HG02884 (cell line): Measurements from ENCODE around the gene RGL3.
"Not testable (repeated sequence)": the region's sequence is repeated elsewhere in the genome, so short reads cannot be mapped to it uniquely, and the experiment has no call there.

Source experiments
- ATAC-seq: cut with Tn5 transposase; IDR thresholded peaks from one replicate; pipeline ENCODE4 v1.9.1; 2021; ENCODE audit warnings: mild to moderate bottlenecking, moderate library complexity; ENCODE audit not compliant: unreplicated experiment

Gene RGL3

DNA sequence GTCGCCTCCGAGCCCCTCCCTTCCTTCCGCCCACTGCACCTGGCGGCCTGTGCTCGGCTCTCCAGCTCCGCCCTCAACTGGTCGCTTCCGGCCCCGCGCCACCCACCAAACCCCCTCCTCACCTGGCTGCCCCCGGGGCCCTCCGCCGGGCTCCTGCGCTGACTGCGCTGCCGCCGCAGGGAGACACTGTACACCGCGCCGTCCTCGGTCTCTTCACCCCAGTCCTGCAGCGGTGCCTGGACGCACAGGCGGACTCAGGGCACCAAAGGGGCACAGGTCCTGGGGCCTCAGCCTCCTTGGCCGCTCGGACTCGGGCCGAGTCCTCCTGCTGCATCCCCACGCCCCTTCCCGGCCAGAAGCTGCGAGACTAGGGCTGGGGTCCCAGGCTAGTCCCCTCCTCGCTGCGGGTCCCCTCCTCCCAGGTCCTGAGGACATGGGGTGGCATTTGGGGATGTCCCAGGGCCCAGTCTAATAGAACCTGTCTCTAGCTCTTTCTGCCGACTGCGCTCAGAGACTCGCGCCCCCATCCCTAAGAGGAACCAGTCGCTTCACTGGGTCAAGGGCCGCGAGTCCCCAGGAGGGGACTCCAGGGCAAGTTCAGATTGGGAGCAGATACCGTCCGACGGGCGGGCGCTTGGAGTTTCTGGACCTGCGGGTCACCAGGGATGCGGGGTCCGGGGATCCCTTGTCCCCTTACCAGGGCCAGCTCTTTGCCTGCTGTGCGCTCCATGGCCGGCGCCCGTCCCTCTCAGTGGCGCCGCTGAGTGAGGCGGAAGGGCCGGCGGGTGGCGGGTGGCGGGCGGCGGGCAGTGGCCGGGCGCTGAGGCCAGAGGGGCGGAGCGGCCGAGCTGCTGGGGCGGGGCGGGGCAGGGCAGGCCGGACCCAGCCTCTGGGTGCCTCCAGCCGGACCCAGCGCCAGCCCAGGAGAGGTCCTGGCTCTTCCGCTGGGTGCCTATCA lies at the start of gene RGL3:
Gene RGL3 (minus strand): TSS at position 766 of the 958 bp plus-strand sequence. CDS start 36 bp downstream, at position 730.
- no peak for ATAC-seq

DNA sequence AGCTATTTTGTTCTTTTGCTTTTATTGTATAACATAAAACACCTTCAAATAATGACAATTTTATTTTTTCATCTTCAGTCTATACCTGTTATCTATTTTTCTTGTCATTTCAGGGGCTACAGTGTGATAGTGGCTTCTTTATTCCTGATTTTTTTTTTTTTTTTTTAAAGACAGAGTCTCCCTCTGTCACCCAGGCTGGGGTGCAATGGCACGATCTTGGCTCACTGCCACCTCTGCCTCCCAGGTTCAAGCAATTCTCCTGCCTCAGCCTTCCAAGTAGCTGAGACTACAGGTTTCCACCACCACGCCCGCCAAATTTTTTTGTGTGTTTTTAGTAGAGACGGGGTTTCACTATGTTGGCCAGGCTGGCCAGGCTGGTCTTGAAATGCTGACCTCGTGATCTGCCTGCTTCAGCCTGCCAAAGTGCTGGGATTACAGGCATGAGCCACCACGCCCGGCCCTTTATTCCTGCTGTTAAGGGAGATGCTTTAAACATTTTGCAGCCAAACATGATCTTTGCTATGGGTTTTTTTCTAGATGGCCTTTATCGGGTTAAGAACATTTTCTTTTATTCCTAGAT lies 49.2 kb upstream of the RGL3 start:
- not testable (repeated sequence) for ATAC-seq

- no peak for ATAC-seq
Measured at GRCh38 chr19:11465600-11465999, 46.5 kb upstream of the RGL3 start.

DNA sequence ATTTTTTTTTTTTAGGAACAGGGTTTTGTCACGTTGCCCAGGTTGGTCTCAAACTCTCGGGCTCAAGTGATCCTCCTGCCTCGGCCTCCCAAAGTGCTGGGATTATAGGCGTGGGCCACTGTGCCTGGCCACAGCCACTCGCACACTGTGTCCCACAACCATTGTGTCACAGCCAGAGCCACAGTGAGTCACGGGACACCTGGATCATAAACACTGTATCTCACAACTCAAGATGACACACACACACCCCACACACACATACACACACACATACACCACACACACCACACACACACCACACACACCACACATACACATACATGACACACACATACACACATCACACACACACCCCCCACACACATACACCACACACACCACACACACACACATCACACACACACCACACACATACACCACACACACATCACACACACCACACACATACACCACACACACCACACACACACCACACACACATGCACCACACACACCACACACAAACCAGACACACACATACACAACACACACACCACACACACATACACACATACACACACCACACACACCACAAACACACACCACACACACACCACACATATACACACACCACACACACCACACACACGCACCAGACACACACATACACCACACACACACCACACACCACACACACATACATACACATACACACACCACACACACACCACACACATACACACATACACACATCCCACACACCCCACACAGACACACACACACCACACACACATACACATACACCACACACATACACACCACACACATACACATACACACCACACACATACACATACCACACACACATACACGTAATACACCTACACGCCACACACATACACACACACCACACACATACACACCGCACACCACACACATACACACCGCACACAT lies 45.5 kb upstream of the RGL3 start:
- ATAC-seq: no peak

- ATAC-seq: no peak
Measured at GRCh38 chr19:11463391-11463790, 44.3 kb upstream of the RGL3 start.

GRCh38 chr19:11461453-11461852 lies 42.3 kb upstream of the RGL3 start:
- ATAC-seq: no peak

DNA sequence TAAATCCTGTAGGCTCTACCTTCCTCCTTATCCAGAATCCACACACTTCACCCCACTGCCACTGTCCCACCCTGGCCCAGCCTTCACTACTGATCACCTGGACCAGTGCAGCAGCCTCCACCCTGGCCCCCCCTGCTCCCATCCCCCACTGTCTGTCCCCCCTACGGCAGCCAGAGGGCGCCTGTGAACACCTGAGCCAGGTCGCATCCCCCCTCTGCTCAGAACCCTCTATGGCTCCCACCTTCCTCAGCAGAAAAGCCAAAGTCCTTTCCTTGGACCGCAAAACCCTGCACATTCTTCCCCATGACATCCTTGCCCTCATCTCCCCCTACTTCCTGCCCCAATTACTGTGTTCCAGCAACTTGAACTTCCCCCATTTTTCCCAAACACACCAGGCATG lies 41.1 kb upstream of the RGL3 start:
- ATAC-seq: no peak

GRCh38 chr19:11458912-11459311 lies 39.8 kb upstream of the RGL3 start:
- ATAC-seq: not testable (repeated sequence)

DNA sequence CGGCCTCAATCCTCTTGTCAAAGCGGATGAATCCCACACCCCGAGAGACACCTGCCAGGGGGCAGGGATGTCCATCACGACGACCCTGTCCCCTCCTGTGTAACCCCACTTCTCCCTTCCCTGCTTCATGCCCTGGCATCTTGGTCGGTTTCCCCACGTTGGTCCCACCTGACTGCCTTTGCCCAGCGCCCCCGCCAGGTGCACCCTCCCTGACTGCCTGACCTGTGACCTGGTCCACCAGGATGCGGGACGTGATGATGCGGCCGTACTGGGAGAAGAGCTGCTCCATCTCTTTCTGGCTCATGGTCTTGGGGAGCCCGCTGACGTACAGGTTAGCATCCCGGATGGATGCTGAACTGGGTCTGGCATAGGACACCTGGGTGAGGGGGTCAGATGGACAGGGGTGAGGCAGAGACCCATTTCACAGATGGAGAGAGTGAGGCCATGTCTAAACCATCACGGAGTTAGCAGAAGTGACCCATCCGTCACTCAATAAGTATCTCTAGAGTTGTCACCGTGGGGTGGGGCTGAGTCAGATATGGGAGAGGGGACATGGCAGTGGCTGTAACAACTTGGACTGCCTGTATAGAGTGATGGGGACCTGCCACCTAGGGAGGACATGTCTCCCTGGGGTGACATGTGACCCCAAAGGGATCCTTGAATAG lies 39.3 kb upstream of the RGL3 start:
- no peak for ATAC-seq

DNA sequence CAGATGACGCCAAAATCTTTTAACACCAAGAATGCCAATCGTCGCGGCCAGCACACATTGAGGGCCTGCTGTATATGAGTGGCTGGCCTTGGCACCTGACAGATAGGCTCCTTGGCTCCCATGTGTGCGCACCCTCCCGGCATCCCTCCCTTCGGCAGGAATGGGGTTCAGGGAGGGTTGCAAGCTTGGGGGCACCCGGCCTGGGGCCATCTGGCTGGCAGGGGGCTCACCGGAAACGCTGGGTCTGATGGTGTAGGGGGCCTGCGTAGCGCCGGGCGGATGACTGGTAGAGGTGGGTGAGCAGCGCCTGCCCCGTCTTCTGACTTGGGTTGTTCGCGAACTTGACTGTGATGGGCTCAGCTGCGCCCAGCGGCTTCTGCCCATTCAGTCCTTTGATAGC lies 38.7 kb upstream of the RGL3 start:
- no peak for ATAC-seq

GRCh38 chr19:11457115-11457514 lies 38.0 kb upstream of the RGL3 start:
- ATAC-seq: no peak

DNA sequence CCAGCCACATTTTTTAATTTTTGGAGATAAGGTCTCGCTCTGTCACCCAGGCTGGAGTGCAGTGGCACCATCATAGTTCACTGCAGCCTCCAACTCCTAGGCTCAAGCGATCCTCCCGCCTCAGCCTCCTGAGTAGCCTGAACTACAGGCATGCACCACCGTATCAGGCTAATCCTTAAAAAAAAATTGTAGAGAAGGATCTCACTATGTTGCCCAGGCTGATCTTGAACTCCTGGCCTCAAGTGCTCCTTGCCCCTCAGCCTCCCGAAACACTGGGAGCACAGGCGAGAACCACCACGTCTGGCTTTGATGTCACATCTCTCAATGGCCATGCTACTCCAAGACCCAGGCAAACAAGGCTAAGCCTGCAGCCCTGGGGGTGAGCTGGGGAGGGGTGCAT lies 37.5 kb upstream of the RGL3 start:
- ATAC-seq: no peak

DNA sequence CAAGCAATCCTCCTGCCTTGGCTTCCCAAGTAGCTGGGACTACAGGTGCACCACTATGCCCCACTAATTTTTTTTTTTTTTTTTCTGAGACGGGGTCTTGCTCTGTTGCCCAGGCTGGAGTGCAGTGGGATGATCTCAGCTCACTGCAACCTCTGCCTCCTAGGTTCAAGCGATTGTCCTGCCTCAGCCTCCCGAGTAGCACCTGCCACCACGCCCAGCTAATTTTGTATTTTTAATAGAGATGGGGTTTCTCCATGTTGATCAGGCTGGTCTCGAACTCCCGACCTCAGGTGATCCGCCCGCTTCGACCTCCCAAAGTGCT lies 36.1 kb upstream of the RGL3 start:
- ATAC-seq: not testable (repeated sequence)

- no peak for ATAC-seq
Measured at GRCh38 chr19:11453468-11454341, 34.6 kb upstream of the RGL3 start.

DNA sequence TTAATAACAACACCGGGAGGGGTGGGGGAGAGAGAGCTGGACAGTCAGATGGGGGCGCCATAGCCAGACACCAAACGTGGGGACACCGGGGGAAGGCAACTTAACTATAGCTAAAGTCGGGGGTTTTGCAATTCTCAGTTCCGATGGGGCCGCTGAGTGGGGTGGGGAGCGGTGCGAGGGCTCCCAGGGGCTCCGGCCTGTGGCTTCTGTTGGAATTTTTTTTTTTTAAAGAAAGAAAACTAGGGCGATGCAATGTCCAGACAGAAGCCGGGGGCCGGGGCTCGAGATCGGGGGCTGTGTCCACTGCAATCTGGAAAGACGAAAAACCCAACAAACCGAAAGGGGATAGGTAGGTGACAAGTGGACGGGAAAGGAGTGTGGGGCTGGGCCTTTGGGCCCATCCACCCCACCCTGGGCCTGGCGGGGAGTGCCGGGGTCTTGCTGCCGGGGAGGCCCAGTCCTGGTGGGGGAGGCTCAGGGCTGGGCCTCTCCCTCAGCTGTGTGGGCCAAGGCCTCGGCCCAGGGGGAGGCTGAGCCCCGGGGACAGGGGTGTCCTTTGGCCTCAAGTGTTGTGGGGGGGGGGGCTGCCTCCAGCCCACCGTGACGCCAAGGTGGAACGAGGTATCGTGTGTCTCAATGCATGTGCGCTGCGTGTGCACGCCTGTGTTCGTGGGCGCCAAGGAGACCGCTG lies 33.7 kb upstream of the RGL3 start:
- ATAC-seq: no peak

DNA sequence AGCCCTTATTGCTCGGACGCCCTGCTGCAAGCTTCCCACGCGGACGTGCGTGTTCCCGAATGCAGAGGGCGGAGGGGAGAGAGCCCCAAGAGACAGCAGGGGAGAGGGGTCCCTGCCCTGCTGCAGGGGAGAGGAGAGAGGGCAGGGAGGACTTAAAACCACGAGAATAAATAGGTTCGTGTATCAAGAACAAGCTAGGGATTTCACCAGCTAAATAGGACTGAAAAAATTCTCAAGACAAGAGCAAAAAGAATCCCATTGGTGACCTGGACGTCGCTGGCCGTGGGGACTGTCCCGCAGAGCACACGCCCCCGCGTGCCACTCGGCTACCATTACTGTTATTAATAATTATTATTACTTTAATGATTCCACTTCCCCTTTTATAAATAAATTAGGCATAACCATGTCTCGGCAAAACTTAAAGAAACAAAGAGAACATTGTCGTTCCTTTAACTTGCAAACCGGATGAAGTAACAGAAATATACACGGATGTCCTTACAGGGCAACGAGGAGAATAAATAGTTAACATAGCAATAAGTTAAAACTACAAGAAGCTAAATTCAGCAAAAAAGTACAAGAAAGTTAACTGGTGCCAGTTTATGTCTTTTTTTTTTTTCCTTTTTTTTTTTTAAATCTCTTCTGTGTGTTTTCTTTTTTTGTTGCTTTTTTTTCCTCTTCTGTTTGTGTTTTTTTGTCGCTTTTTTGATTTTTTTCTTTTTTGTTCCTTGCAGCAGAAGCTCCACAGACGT lies 32.9 kb upstream of the RGL3 start:
- ATAC-seq: no peak

DNA sequence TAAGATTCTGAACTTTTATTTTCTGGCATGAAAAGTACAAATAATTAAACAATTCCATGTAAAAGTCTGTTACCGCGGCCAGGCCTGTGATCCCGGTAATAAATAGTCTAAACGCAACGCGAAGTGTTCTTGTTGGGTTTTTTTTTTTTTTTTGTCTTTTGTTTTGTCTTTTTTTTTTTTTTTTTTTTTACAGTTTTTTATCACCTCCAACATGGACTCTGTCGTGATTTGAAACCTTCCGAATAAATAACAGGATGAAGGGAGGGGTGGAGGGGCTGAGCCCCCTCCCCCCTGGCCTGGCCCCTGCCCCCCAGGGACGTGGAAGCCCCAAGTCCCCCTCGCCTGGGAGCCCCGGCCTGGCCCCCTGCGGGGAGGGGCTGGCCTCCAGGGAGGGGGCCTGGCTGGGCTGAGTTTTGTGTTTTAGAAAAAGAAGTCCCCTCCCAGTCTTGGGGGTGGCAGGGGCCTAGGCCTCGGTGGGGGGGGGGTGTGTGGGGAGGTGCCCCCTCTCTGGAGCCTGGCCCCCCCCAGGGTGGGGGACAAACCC lies 32.3 kb upstream of the RGL3 start:
- ATAC-seq: no peak

DNA sequence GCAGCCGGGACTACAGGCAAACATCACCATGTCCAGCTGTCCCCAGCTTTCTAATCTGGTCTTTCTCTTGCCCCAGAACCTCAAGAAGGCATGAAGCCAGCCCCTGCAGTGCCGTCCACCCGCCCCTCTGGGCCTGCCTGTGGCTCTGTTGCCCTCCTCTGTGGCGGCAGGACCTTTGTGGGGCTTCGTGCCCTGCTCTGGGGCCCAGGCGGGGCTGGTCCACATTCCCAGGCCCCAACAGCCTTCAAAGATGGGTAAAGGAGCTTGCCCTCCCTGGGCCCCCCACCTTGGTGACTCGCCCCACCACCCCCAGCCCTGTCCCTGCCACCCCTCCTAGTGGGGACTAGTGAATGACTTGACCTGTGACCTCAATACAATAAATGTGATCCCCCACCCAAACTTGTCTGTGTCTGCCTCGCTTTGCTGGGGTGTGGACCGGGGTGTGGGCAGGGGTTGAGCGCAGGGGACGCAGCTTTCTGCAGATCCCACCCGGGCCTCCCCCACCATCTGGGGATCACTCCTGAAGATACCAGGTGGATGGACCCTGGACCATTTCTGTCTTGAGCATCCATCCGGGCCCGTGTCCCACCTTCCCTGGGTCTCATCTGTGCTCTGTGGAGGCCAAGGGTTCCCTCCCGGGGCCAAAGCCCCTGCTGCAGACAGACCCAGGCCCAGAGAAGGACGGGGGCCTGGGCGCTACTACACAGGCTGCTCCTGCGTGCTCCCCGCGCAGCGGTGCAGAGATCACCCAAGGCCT lies 31.6 kb upstream of the RGL3 start:
- no peak for ATAC-seq
